ENCODE data around the gene UNK. TPM values are rescaled to one million over a fixed set of nuclear protein-coding genes. Genes with fewer than 3 reads are reported as not detected.
A peak's percentile ranks its signal among the peaks of the same experiment; 100 is the strongest.

Gene UNK, protein sequence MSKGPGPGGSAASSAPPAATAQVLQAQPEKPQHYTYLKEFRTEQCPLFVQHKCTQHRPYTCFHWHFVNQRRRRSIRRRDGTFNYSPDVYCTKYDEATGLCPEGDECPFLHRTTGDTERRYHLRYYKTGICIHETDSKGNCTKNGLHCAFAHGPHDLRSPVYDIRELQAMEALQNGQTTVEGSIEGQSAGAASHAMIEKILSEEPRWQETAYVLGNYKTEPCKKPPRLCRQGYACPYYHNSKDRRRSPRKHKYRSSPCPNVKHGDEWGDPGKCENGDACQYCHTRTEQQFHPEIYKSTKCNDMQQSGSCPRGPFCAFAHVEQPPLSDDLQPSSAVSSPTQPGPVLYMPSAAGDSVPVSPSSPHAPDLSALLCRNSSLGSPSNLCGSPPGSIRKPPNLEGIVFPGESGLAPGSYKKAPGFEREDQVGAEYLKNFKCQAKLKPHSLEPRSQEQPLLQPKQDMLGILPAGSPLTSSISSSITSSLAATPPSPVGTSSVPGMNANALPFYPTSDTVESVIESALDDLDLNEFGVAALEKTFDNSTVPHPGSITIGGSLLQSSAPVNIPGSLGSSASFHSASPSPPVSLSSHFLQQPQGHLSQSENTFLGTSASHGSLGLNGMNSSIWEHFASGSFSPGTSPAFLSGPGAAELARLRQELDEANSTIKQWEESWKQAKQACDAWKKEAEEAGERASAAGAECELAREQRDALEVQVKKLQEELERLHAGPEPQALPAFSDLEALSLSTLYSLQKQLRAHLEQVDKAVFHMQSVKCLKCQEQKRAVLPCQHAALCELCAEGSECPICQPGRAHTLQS
- 26.4 TPM for polyA plus RNA-seq (2012; ENCODE audit: missing spikeins)

- FAIRE-seq (peak; percentile 97), DNase-seq (ENCODE audit: insufficient read length) (peak; percentile 88)
- TF ChIP-seq POLR2A (IDR thresholded peaks at IDR 0.05; ENCODE audit: low read depth, low read length): no peak
Measured at GRCh38 chr17:75784473-75785015, at the start of gene UNK. UNK (plus strand) TSS chr17:75784806; CDS start chr17:75784881, 75 bp downstream.

DNA sequence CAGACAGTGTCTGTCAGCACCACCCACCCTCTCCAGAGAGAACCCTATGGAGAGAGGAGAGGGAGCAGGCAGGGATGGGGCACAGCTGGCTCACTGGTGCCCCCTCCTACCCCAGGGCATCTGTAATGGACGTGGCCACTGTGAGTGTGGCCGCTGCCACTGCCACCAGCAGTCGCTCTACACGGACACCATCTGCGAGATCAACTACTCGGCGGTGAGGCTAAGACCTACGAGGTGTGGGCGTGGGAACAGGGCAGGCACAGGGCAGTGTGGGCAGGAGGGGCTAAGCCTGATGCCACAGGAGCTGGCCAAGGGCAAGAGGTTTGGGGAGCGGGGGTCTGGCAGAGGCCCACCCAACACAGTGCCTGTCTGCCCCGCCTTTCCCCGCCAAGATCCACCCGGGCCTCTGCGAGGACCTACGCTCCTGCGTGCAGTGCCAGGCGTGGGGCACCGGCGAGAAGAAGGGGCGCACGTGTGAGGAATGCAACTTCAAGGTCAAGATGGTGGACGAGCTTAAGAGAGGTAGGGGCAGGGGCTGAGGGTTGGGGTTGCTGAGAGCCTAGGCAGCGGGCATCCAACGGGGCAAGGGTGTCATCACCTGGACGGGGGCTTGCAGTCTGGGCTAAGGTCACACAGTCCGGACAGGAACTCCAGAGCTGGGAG, 48.3 kb upstream of the UNK start:
- no peak for FAIRE-seq
- no peak for TF ChIP-seq POLR2A (IDR thresholded peaks at IDR 0.05; ENCODE audit: low read depth, low read length)
- TF ChIP-seq POLR2AphosphoS5 (IDR thresholded peaks at IDR 0.05; ENCODE audit: low read depth, low read length): no peak
- no peak for TF ChIP-seq TAF1 (IDR thresholded peaks at IDR 0.05; ENCODE audit: borderline replicate concordance, low read depth, low read length)
- no peak for DNase-seq (ENCODE audit: insufficient read length)

DNA sequence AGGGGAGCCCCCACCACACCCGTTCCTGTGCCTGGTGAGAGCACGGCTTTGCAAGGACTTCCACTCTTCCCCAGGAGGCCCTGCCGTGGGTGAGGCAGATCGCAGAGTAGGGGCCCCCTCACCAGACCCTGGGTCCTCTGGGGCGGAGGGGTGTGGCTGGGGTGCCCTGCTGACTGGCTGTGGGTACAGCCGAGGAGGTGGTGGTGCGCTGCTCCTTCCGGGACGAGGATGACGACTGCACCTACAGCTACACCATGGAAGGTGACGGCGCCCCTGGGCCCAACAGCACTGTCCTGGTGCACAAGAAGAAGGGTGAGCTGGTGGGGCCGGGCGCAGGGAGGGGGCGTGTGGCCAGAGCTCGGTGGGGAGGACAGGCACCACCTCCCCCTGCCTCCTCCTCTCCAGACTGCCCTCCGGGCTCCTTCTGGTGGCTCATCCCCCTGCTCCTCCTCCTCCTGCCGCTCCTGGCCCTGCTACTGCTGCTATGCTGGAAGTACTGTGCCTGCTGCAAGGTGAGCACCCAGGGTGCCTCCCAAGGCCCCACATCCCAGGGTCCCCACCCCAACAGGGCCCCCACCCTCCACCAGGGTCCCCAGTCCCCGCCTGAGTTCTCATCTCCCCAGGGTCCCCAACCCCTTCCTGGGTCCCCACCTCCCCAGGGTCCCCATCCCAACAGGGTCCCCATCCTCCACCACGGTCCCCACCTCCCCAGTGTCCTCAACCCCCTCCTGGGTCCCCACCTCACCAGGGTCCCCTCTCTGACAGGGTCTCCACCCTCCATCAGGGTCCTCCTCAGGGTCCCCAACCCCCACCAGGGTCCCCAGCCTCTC, 47.3 kb upstream of the UNK start:
- no peak for FAIRE-seq
- no peak for TF ChIP-seq TAF1 (IDR thresholded peaks at IDR 0.05; ENCODE audit: borderline replicate concordance, low read depth, low read length)
- no peak for TF ChIP-seq POLR2AphosphoS5 (IDR thresholded peaks at IDR 0.05; ENCODE audit: low read depth, low read length)
- no peak for TF ChIP-seq POLR2A (IDR thresholded peaks at IDR 0.05; ENCODE audit: low read depth, low read length)

DNA sequence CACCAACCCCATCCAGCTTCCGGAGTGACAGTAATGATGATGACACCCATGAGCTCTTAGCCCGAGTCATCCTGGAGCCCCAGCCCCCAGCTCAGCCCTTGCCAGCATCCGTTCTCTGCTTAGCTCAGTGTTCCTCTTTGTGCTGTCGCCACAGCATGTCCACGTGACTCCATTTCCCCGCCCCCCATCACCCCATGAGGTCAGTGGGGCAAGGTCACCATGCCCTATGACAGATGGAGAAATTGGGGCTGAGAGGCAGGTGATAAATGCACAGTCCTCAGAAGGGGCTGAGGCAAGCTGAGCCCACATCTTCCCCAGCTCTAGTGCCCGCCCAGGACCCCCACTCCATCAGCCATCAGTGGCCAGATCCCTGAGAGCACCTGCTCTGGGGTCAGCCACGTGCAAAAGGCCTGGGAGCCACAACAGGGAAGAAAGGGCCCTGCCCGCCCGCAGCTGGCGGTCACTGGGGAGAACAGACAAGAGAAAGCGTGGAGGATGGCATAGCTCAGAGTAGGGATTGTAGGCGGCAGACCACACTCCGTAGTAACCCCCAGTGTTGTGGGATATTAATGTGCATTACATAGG, 46.3 kb upstream of the UNK start:
- DNase-seq (ENCODE audit: insufficient read length) (no peak), FAIRE-seq (peak; percentile 24)
- no peak for TF ChIP-seq TAF1 (IDR thresholded peaks at IDR 0.05; ENCODE audit: borderline replicate concordance, low read depth, low read length)
- TF ChIP-seq POLR2AphosphoS5 (IDR thresholded peaks at IDR 0.05; ENCODE audit: low read depth, low read length): no peak
- TF ChIP-seq POLR2A (IDR thresholded peaks at IDR 0.05; ENCODE audit: low read depth, low read length): no peak

More for the DNA sequence above, 47.3 kb upstream of the UNK start:
- no peak for DNase-seq (ENCODE audit: insufficient read length)

- FAIRE-seq: no peak
Measured at GRCh38 chr17:75739174-75739573, 45.4 kb upstream of the UNK start.

GRCh38 chr17:75739801-75740200, 44.8 kb upstream of the UNK start:
- FAIRE-seq (no peak), DNase-seq (ENCODE audit: insufficient read length) (no peak)
- TF ChIP-seq POLR2AphosphoS5 (IDR thresholded peaks at IDR 0.05; ENCODE audit: low read depth, low read length): no peak
- TF ChIP-seq TAF1 (IDR thresholded peaks at IDR 0.05; ENCODE audit: borderline replicate concordance, low read depth, low read length): no peak
- no peak for TF ChIP-seq POLR2A (IDR thresholded peaks at IDR 0.05; ENCODE audit: low read depth, low read length)

More at GRCh38 chr17:75739174-75739573, 45.4 kb upstream of the UNK start:
- no peak for TF ChIP-seq TAF1 (IDR thresholded peaks at IDR 0.05; ENCODE audit: borderline replicate concordance, low read depth, low read length)
- no peak for TF ChIP-seq POLR2A (IDR thresholded peaks at IDR 0.05; ENCODE audit: low read depth, low read length)
- no peak for DNase-seq (ENCODE audit: insufficient read length)

DNA sequence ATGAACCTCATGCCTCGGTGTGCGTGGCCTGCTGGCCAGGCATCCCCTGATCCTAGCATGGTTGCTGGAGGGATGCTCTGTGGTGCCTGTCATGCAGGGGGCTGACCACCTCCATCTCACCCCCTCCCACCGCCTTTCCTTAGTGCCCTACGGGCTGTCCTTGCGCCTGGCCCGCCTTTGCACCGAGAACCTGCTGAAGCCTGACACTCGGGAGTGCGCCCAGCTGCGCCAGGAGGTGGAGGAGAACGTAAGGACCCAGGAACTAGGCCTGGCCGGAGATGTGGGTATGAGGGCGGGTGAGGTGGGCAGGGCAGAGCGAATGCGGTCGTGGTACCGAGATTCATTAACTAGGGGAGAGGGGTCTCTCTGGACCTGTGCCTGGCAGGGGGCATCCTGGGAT, 44.4 kb upstream of the UNK start:
- no peak for TF ChIP-seq POLR2AphosphoS5 (IDR thresholded peaks at IDR 0.05; ENCODE audit: low read depth, low read length)
- no peak for TF ChIP-seq TAF1 (IDR thresholded peaks at IDR 0.05; ENCODE audit: borderline replicate concordance, low read depth, low read length)
- no peak for TF ChIP-seq POLR2A (IDR thresholded peaks at IDR 0.05; ENCODE audit: low read depth, low read length)
- DNase-seq (ENCODE audit: insufficient read length) (no peak), FAIRE-seq (no peak)

- FAIRE-seq (no peak), DNase-seq (ENCODE audit: insufficient read length) (no peak)
- TF ChIP-seq TAF1 (IDR thresholded peaks at IDR 0.05; ENCODE audit: borderline replicate concordance, low read depth, low read length) (no peak), POLR2AphosphoS5 (IDR thresholded peaks at IDR 0.05; ENCODE audit: low read depth, low read length) (no peak), POLR2A (IDR thresholded peaks at IDR 0.05; ENCODE audit: low read depth, low read length) (no peak)
Measured at GRCh38 chr17:75740631-75741077, 44.0 kb upstream of the UNK start.

GRCh38 chr17:75742337-75742736, 42.3 kb upstream of the UNK start:
- TF ChIP-seq POLR2A (IDR thresholded peaks at IDR 0.05; ENCODE audit: low read depth, low read length) (no peak), POLR2AphosphoS5 (IDR thresholded peaks at IDR 0.05; ENCODE audit: low read depth, low read length) (no peak), TAF1 (IDR thresholded peaks at IDR 0.05; ENCODE audit: borderline replicate concordance, low read depth, low read length) (no peak)
- FAIRE-seq (no peak), DNase-seq (ENCODE audit: insufficient read length) (no peak)

DNA sequence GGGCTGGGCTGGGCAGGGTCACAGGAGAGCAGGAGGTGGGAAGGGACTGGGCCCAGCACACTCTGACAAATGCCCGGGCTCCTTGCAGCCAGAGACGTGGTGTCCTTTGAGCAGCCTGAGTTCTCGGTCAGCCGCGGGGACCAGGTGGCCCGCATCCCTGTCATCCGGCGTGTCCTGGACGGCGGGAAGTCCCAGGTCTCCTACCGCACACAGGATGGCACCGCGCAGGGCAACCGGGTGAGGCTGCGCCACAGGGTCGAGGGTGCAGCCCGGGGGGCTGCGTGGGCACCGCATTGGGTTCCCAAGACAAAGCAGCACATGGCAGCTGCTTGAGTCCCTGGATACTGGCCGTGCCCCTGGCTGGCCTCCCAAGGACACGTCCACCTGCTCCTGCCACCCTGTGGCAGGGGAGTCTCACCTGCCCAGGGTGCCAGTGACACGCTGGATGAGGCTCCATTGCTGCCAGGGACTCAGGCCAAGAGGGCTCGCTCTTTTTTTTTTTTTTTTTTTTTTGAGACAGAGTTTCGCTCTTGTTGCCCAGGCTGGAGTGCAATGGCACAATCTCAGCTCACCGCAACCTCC, 40.9 kb upstream of the UNK start:
- DNase-seq (ENCODE audit: insufficient read length) (no peak), FAIRE-seq (no peak)
- no peak for TF ChIP-seq POLR2AphosphoS5 (IDR thresholded peaks at IDR 0.05; ENCODE audit: low read depth, low read length)

All from GM12892 (cell line).